GM13977 (cell line): ENCODE results near the gene ENTR1.
A peak's percentile ranks its signal among the peaks of the same experiment; 100 is the strongest.

Experiments used
- DNase-seq: peaks from one replicate; pipeline ENCODE4 v3.0.0; 2012; ENCODE audit warnings: low spot score
- in situ Hi-C: fragments of 300-500 bp; cut with MboI; formaldehyde crosslinking; loops from one replicate; pipeline ENCODE4 v1.12.0; 2022; ENCODE audit warnings: low sequenced_read_pairs, low pct_unique_long_range_greater_than_20kb, mixed read lengths, inconsistent platforms; ENCODE audit not compliant: unreplicated experiment
- TF ChIP-seq, protein P1 (sequence below): IDR thresholded peaks from 2 replicates; pipeline ENCODE4 v1.5.1; 2012; ENCODE audit warnings: mild to moderate bottlenecking, control low read depth; ENCODE audit not compliant: insufficient read depth; ENCODE audit errors: extremely low read depth, missing control alignments

The ENTR1 gene

DNA sequence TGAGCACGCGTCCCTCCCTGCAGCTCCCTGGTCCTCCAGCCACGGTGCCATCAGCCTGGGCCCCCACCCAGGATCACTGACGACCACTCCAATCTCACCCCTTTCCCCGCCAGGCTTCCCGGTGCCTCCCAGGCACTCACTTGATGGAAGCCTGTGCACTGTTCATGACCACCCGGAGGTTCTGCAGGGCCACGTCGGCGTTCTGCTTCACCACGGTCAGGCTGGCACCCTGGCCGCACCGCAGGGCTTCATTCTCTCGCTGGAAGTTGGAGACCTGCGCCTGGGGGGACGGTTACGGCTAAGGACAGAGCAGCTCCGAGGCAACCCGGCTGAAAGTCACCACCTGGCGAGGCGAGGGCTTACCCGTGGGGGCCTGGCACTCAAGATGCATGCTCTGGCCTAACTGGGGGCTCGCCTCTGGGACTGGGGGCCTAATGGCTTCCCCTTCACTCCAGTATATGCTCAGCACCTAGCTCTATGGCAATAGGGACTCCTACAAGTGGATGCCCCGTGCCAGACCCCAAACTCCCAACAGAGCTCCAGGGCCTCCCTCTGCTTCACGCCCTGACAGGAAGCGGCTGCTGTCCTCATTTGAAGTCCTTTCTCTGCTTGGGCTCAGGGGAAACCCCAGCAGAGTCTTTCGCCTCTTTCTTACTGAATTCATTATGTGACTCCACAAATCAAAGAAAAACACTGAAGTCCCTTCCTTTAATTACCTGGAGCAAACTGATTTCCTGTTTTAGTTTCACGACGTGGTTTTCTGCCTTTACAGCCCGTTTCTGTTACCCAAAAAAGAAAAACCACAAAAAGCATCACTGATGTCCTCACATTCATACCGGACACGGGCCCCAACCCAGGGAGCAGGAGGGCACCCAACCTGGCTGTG lies 6.3 kb downstream of the ENTR1 start:
- DNase-seq = peak; percentile 80
- in situ Hi-C loops = no loop called here
- TF ChIP-seq, protein P1, sequence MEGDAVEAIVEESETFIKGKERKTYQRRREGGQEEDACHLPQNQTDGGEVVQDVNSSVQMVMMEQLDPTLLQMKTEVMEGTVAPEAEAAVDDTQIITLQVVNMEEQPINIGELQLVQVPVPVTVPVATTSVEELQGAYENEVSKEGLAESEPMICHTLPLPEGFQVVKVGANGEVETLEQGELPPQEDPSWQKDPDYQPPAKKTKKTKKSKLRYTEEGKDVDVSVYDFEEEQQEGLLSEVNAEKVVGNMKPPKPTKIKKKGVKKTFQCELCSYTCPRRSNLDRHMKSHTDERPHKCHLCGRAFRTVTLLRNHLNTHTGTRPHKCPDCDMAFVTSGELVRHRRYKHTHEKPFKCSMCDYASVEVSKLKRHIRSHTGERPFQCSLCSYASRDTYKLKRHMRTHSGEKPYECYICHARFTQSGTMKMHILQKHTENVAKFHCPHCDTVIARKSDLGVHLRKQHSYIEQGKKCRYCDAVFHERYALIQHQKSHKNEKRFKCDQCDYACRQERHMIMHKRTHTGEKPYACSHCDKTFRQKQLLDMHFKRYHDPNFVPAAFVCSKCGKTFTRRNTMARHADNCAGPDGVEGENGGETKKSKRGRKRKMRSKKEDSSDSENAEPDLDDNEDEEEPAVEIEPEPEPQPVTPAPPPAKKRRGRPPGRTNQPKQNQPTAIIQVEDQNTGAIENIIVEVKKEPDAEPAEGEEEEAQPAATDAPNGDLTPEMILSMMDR = no peak

DNA sequence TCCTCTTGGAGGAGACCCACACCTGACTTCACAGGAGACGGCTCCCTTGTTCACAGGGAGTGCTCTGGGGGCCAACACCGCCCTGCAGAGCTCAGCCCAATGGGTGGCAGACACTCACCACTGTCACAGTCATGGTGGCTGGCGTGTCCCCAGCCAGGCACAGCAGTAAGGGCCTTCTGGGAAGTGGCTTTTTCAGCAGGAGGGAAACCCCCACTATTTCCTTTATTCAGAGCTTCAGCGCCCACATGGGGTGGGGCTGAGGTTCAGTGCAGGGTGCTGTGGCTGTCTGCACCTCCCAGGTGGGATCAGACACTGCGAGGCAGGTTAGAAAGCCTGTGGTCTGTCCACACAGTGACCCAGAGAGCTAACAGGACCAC lies 6.9 kb downstream of the ENTR1 start:
- TF ChIP-seq, protein P1 = no peak
- DNase-seq = peak; percentile 82
- in situ Hi-C loops = no loop called here

DNA sequence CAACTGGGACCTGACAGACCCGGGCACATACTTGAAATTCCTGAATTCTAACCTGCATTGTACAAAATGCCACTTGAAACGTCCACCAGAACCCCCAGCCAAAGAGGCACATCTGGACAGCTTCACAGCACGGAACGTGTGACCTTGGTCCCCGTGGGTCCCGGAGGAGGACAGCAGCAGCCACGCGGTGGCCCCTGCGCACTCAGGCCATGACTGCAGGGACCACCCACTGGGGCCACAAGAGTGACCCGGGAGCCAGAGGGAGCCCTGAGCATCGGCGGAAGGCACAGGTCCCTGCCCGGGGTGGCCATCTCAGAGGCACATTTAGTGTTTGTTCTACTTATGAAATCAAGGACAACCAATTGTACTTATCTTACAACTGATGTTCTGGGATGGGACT lies 8.3 kb downstream of the ENTR1 start:
- TF ChIP-seq, protein P1 = no peak
- in situ Hi-C loops = no loop called here
- no peak for DNase-seq

DNA sequence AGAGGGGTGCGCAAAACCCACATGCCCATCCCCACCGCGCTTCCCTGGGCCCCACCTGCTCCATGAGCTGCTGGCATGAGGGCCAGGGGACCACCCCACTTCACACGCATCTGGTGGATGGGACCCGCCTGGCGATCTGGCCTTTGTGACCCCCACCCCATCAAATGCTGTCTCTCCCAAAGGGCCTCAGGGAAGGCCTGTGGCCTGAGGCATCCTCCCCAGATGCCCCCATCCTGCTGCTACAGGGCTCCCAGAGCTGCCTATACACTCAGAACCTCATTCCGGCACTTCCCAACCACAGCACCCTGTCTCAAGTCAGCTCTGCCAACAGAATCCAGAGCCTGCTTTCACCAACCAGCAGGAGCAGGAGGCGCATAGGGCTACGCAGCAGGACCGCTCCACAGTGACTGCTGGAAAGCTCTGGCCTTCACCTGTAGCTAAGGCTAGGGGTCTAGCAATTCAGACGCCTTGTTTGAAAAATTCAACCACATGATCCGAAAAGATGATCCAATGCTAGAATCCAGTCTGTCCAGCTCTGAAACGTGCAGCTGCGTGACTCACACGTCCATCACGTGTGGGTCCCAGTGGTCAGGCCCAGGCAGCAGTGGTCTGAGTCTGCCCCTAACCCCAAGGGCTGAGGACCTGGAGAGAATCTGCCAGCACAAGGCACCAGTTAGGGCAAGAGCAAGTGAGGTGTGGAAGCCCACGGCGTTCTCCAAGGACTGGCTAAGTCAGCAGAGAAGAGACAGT lies 9.1 kb downstream of the ENTR1 start:
- no peak for DNase-seq
- in situ Hi-C loops = no loop called here
- TF ChIP-seq, protein P1 = no peak

DNA sequence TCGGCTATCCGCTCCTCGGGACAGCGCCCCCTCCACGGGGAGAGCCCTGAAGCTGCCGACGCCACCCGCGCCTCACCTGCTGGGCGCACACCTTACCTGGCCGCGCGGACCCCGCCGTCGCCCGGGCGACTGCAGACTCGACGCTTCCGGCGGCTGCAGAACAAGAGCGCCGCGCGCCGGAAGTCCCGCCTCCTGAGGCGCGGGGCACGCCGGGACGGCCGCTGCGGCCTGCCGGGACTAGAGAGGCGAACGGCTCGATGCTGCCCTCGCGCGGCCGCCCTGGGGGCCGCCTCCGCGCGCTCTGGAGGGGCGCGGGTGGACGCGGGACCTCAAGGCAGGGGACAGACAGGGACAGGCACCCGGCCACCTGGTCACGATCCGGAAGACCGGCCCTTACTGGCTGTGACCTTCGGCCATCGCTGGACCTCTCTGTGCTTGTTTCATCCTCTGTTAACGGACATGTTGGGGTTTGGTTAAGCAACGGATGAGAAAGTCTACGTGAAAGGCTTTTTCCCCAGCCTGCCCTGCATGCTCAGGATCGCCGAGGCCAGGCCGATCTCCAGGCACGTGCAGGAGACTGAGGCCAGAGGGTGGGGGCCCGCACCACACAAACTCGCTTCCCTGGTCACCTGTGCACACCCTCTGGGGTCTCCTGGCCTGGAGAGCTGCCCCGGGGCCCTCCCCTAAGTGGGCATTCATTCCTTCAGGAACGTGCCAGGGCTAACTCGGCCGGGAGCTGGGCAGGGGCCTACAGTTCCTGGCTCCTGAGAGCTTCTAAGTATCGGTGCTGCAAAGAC lies 10.2 kb downstream of the ENTR1 start, which contains the start of gene SNAPC4:
Gene SNAPC4 (minus strand): TSS at position 133 of the 797 bp plus-strand sequence. CDS start 1,742 bp downstream, outside the sequence.
- TF ChIP-seq, protein P1 = peak; percentile 89
- DNase-seq = peak; percentile 98
- in situ Hi-C loops = no loop called here
